AG04449 (cell line): ENCODE measurements around the gene CCDC6.
"Not testable (repeated sequence)": the region's sequence is repeated elsewhere in the genome, so short reads cannot be mapped to it uniquely, and the experiment has no call there.

Experiments
- CTCF ChIA-PET: fragments of 350-600 bp; formaldehyde crosslinking; extraction: SDS; loops from one replicate; lab custom pipeline; 2021; ENCODE audit warnings: antibody characterized with exemption; lab: Yijun Ruan, JAX
- POLR2A ChIA-PET: fragments of 400-600, 350-600 bp; formaldehyde crosslinking; extraction: SDS; loops from one replicate; lab custom pipeline; 2020; ENCODE audit warnings: antibody characterized with exemption, inconsistent platforms; lab: Yijun Ruan, JAX
- DNase-seq: peaks from one replicate; pipeline ENCODE4 v3.0.0-alpha.2; 2010; ENCODE audit warnings: low read depth, low spot score
- H3K4me3 ChIP-seq: 2 replicates; pipeline ENCODE4 v1.5.1; 2011; ENCODE audit warnings: low read depth, mild to moderate bottlenecking, control low read depth, low read length
- CTCF ChIP-seq: IDR thresholded peaks from one replicate; pipeline ENCODE4 v1.5.1; 2011; ENCODE audit warnings: mild to moderate bottlenecking, moderate library complexity, low read length, control low read depth, inconsistent platforms; ENCODE audit not compliant: insufficient read depth; ENCODE audit errors: missing control alignments

The CCDC6 gene

GRCh38 chr10:59906417-59907202 is at the start of gene CCDC6:
TSS of gene CCDC6 (minus strand) at chr10:59906556. CDS start at chr10:59906424, 132 bp downstream.
- CTCF ChIA-PET = interaction anchor here (0.7 to 4.2 kb wide), 23 partner anchors 11 to 283 kb away, joined by 3 to 33 read pairs (median 4); no protein-coding TSS in a partner anchor
- POLR2A ChIA-PET = interaction anchor here (0.6 to 1.6 kb wide), 6 partner anchors 9 to 131 kb away, joined by 3 to 5 read pairs (median 3); no protein-coding TSS in a partner anchor
- peak; percentile 88 for TF ChIP-seq CTCF
- peak; percentile 49 for DNase-seq
- peak within 1 kb of the TSS; percentile 91 for H3K4me3 ChIP-seq

- no peak overlapping the region for H3K4me3 ChIP-seq
- peak; percentile 16 for DNase-seq
- POLR2A ChIA-PET = no interaction called here
- no peak for TF ChIP-seq CTCF
- CTCF ChIA-PET = no interaction called here
These were observed 47.9 kb upstream of the CCDC6 start for GRCh38 chr10:59954296-59954695.

GRCh38 chr10:59953711-59954110 is 47.4 kb upstream of the CCDC6 start:
- H3K4me3 ChIP-seq, POLR2A ChIA-PET, CTCF ChIA-PET, DNase-seq: not testable (repeated sequence)

- H3K4me3 ChIP-seq = no peak overlapping the region
- ChIA-PET CTCF (no interaction called here), POLR2A (no interaction called here)
- no peak for DNase-seq
- TF ChIP-seq CTCF = no peak
These were observed 43.7 kb upstream of the CCDC6 start for GRCh38 chr10:59950105-59950504.

GRCh38 chr10:59949608-59950007 is 43.3 kb upstream of the CCDC6 start:
- CTCF ChIA-PET = no interaction called here
- no peak overlapping the region for H3K4me3 ChIP-seq
- no peak for DNase-seq
- POLR2A ChIA-PET = no interaction called here
- no peak for TF ChIP-seq CTCF

- TF ChIP-seq CTCF = no peak
- POLR2A ChIA-PET = no interaction called here
- DNase-seq = no peak
- CTCF ChIA-PET = no interaction called here
- no peak overlapping the region for H3K4me3 ChIP-seq
These were observed 39.6 kb upstream of the CCDC6 start for GRCh38 chr10:59945991-59946390.
